Peyer's patch (tissue), 4 donors: Measurements from ENCODE around the gene SPATA2. TPM values are rescaled to one million over a fixed set of nuclear protein-coding genes. Genes with fewer than 3 reads are reported as not detected.

Source experiments
- DNase-seq, 3 donors: peaks; one replicate each; pipeline ENCODE4 v3.0.0-alpha.2; 2017 to 2019
- H3K27ac ChIP-seq, 4 donors: fragments of 200-600 bp; sonication (generic); one replicate each; pipeline ENCODE4 v1.5.1; 2016 to 2019
- H3K27me3 ChIP-seq, 2 donors: fragments of 200-600 bp; sonication (generic); one replicate each; pipeline ENCODE4 v1.5.1; 2019
- H3K36me3 ChIP-seq, 3 donors: fragments of 200-600 bp; sonication (generic); one replicate each; pipeline ENCODE4 v1.5.1; 2016 to 2019
- H3K4me1 ChIP-seq, 4 donors: fragments of 200-600 bp; sonication (generic); one replicate each; pipeline ENCODE4 v1.5.1; 2016 to 2019
- H3K4me3 ChIP-seq, 4 donors: fragments of 200-600 bp; sonication (generic); 1 replicate in 3 of 4; 2 replicates in 1 of 4; pipeline ENCODE4 v1.5.1; 2016 to 2019; ENCODE audit warnings: mild to moderate bottlenecking in 1 of 4
- H3K9me3 ChIP-seq, 4 donors: fragments of 200-600 bp; sonication (generic); one replicate each; pipeline ENCODE4 v1.5.1; 2016 to 2019; ENCODE audit warnings: mild to moderate bottlenecking in 1 of 4
- POLR2A ChIP-seq, 2 donors: fragments of 450-650 bp; IDR thresholded peaks; one replicate each; pipeline ENCODE4 v1.5.1; 2017; ENCODE audit warnings: antibody characterized with exemption in 2 of 2, mild to moderate bottlenecking in 2 of 2, moderate library complexity in 2 of 2
- total RNA-seq, 4 donors: library from RNA; depleted of rRNA; stranded (reverse); fragments of >200 nt; gene quantifications; one replicate each; pipeline ENCODE4 v1.1.0, GENCODE V29; 2016
- TF ChIP-seq, protein P1 (sequence below), 6 experiments: fragments of 450-650 bp in 4 of 6; fragments of 200-600 bp in 2 of 6; sonication (generic) in 1 of 6; IDR thresholded peaks; one replicate each; pipeline ENCODE4 v1.5.1; 2017 to 2019; ENCODE audit warnings: antibody characterized with exemption in 6 of 6, mild to moderate bottlenecking in 3 of 6, moderate library complexity in 1 of 6

Gene SPATA2
- total RNA-seq, 4 donors from 2014 or later, result 4.1 to 19.8 (median 14.0) TPM

DNA sequence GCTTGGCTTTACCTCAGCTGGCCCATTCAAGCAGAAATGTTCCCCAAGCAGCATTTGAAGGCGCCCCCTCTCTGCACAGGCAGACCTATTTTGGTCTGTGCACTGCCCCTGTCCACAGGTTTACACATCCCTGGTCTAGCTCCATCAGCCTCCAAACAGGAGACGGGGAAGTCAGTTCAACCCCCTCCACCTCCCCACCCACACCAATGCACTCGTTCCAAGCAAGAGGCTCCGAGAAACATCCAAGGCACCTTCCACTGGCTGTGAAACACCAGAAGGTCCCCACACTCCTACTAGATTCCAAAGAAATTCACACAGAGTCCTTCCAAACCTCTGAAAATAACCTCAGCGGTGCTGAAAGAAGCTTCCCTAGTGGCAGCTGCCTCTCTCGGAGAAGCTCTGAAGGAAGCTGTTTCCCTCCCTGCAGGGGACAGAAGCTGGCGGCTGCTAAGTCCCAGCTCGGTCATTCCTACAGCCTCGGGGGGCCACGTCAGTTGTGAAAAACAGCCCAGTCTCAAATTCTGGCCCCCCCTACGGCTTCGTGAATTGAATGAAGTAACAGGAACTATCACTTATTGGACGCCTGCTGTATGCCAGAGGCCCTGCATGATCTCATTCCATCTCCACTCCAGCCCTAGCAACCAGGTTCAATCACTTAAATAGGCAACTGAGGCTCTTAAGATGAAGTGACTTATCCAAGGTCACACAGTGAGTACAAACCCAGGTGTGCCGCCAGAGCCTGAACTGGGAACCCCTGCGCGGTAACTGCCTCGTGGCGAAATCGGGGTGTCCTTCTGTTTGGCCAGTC, 815 bp downstream of the SPATA2 start:
- TF ChIP-seq, protein P1, sequence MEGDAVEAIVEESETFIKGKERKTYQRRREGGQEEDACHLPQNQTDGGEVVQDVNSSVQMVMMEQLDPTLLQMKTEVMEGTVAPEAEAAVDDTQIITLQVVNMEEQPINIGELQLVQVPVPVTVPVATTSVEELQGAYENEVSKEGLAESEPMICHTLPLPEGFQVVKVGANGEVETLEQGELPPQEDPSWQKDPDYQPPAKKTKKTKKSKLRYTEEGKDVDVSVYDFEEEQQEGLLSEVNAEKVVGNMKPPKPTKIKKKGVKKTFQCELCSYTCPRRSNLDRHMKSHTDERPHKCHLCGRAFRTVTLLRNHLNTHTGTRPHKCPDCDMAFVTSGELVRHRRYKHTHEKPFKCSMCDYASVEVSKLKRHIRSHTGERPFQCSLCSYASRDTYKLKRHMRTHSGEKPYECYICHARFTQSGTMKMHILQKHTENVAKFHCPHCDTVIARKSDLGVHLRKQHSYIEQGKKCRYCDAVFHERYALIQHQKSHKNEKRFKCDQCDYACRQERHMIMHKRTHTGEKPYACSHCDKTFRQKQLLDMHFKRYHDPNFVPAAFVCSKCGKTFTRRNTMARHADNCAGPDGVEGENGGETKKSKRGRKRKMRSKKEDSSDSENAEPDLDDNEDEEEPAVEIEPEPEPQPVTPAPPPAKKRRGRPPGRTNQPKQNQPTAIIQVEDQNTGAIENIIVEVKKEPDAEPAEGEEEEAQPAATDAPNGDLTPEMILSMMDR (IDR thresholded peaks at IDR 0.05), result peak in 1 of 6 experiments; percentile 10
- no peak for TF ChIP-seq POLR2A (IDR thresholded peaks at IDR 0.05)
- no peaks in the 10 kb centered on the region for H3K9me3 ChIP-seq
- no peaks in the 10 kb centered on the region for H3K36me3 ChIP-seq
- H3K4me1 ChIP-seq, result peaks cover 5 to 58% (median 14%) of the 10 kb centered on the region in 4 donors
- DNase-seq, result peak in 1 of 3 donors; percentile 58
- H3K27ac ChIP-seq, result peak overlapping the region; percentile 96 to 99 (median 96)
- peak overlapping the region; percentile 67 to 100 (median 86) for H3K4me3 ChIP-seq
- no peaks in the 10 kb centered on the region for H3K27me3 ChIP-seq

DNA sequence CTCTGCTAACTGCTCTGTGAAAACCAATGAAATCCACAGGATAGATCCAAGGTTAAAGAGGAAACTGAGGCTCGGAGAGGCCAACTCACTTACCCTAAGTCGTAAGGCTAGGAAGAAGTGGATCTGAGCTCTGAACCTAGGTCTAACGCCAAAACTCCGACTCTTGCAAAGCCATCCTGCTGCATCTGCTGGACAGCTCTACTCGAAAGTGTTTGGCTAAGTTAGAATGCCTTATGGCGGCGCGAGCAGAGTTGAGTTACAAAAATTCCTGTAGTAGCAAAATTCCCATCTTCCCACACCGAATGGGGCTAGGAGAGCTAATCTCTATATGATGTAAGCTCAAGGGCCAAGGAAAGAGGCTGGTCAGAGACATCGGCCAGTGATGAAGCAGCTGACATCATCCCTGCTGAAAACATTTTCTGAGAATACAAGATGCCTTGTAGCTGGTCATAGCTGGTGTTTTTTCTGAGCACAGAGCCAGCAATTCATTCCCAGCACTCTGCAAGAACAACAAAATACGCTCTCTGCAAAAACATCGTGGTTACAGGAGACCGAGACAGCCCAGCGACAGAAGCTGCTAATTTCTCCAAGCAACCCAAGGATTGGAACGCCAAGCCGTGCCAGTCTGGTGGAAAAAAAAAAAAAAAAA, 1.8 kb downstream of the SPATA2 start:
- TF ChIP-seq, protein P1 (IDR thresholded peaks at IDR 0.05), result no peak
- no peak for TF ChIP-seq POLR2A (IDR thresholded peaks at IDR 0.05)
- Histone ChIP-seq H3K9me3 (no peaks in the 10 kb centered on the region), H3K4me3 (peak overlapping the region in 1 of 4 donors; percentile 79), H3K4me1 (peaks cover 5 to 59% (median 15%) of the 10 kb centered on the region in 4 donors), H3K27me3 (no peaks in the 10 kb centered on the region), H3K36me3 (peaks cover 0 to 3% (median 0%) of the 10 kb centered on the region in 3 donors), H3K27ac (no peak overlapping the region)
- no peak for DNase-seq

DNA sequence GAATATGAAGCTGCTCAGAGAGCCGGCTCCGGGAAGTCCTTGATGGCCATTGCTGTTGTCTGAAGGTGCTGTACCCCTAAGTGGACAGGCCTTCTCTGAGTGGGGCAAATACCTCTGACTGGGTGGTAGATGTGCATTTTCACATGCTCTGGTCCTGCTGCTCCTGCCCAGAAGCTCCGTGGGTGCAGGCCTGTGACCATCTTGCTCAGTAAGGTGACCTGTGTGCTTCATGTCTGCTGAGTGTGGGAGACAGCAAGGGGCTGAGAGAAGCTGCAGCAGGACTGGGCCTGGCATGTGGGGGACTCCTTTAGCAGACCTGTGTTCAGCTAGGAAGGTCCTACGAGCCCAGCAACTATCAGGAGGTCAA, 5.0 kb downstream of the SPATA2 start:
- Histone ChIP-seq H3K4me3 (peak overlapping the region in 2 of 4 donors; percentile 14 to 15), H3K9me3 (no peaks in the 10 kb centered on the region), H3K27me3 (no peaks in the 10 kb centered on the region), H3K4me1 (peaks cover 5 to 54% (median 15%) of the 10 kb centered on the region in 4 donors), H3K36me3 (peaks cover 0 to 34% (median 0%) of the 10 kb centered on the region in 3 donors), H3K27ac (peak overlapping the region in 3 of 4 donors; percentile 65 to 87 (median 81))
- DNase-seq, result no peak
- TF ChIP-seq, protein P1 (IDR thresholded peaks at IDR 0.05), result no peak
- no peak for TF ChIP-seq POLR2A (IDR thresholded peaks at IDR 0.05)

DNA sequence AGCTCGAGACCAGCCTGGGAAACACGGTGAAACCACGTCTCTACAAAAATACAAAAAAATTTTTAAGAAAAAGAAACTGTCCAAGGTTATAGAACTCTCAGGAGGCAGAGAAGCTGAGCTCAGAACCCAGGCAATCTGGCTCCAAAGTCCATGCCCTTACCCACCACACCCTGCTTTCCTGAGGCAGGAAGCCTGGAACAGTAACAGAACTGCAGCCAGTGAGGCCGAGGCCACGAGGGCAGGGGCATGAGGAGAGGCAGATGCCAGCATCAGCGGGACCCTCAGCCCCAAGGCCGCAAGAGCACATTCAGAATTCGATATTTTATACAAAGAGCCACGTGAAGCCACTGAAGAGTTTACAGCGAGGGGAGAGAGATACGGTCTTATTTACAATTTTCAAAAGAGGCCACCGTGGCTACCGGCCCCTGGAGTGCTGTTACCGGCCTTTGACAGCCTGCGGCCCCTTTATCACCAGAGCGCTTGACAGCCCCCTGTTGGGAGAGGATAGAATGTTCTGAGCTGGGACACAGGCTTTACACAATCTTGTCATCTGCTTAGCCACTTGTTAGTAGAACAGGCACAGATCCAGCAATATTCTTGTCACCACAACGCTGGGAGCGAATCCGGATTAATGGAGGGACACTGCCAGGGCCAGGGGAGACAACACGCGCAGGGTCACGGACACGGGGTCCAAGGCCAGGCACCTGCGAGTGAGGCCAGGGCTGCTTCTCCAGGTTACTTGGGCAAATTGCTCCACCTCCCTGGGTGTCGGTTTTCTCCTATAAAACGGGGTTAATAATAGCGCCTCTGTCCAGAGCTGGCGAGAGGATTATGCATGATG, 5.6 kb downstream of the SPATA2 start:
- H3K27me3 ChIP-seq, result no peaks in the 10 kb centered on the region
- peaks cover 5 to 53% (median 14%) of the 10 kb centered on the region in 4 donors for H3K4me1 ChIP-seq
- H3K27ac ChIP-seq, result peak overlapping the region in 3 of 4 donors; percentile 65 to 87 (median 81)
- peak overlapping the region in 2 of 4 donors; percentile 14 to 15 for H3K4me3 ChIP-seq
- no peaks in the 10 kb centered on the region for H3K9me3 ChIP-seq
- H3K36me3 ChIP-seq, result peaks cover 0 to 40% (median 0%) of the 10 kb centered on the region in 3 donors
- peak in 1 of 2 donors; percentile 62 for TF ChIP-seq POLR2A (IDR thresholded peaks at IDR 0.05)
- TF ChIP-seq, protein P1 (IDR thresholded peaks at IDR 0.05), result peak in 2 of 6 experiments; percentile 1 to 14
- DNase-seq, result peak in 2 of 3 donors; percentile 82 to 85

DNA sequence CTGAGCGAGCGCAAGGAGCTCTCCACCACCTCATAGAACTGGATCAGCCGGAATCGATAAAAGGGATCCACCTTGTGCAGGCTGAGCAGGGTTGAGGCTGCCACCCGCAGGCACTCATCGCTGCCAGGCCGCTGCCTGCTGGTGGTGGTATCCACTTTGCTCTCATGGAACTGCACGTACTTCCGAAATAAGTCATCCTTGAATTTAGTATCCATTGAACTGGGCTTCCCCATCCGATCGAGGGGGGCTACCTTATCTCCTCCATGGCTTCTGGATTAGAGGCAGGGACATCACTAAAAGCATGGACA, 7.1 kb downstream of the SPATA2 start:
- no peak overlapping the region for H3K27ac ChIP-seq

More for the DNA sequence above, 7.1 kb downstream of the SPATA2 start:
- peaks cover 0 to 38% (median 8%) of the 10 kb centered on the region in 4 donors for H3K4me1 ChIP-seq
- peaks cover 0 to 48% (median 0%) of the 10 kb centered on the region in 3 donors for H3K36me3 ChIP-seq
- DNase-seq, result no peak
- no peak overlapping the region for H3K4me3 ChIP-seq
- no peaks in the 10 kb centered on the region for H3K9me3 ChIP-seq
- TF ChIP-seq POLR2A (IDR thresholded peaks at IDR 0.05), result no peak
- TF ChIP-seq, protein P1 (IDR thresholded peaks at IDR 0.05), result no peak
- no peaks in the 10 kb centered on the region for H3K27me3 ChIP-seq
